HepG2 (cell line): ENCODE results near the gene TMEM233. TPM values are rescaled to one million over a fixed set of nuclear protein-coding genes. Genes with fewer than 3 reads are reported as not detected.

Source experiments
- ARNT ChIP-seq: fragments of 450-650 bp; IDR thresholded peaks from 2 replicates; pipeline ENCODE4 v1.6.1; 2017
- CBX1 ChIP-seq: IDR thresholded peaks from one replicate; pipeline ENCODE4 v1.6.1; 2016; ENCODE audit warnings: antibody characterized with exemption, low read depth
- ETV6 ChIP-seq: sonication (generic); formaldehyde crosslinking; conservative IDR thresholded peaks from 2 replicates; pipeline ENCODE4 v1.4.0; 2020; ENCODE audit warnings: missing genetic modification reagents
- GPN1 ChIP-seq: sonication (generic); formaldehyde crosslinking; IDR thresholded peaks from 2 replicates; pipeline ENCODE4 v1.5.1; 2020; ENCODE audit warnings: missing genetic modification reagents, borderline replicate concordance
- GTF2F1 ChIP-seq: fragments of 150-350 bp; IDR thresholded peaks from 2 replicates; pipeline ENCODE4 v1.6.1; 2014; ENCODE audit warnings: low read length
- IRF2 ChIP-seq: IDR thresholded peaks from 2 replicates; pipeline ENCODE4 v1.6.1; 2018; ENCODE audit warnings: missing genetic modification reagents, missing compliant biosample characterization
- JUN ChIP-seq: sonication (generic); formaldehyde crosslinking; IDR thresholded peaks from 2 replicates; pipeline ENCODE4 v1.4.0; 2020; ENCODE audit warnings: mild to moderate bottlenecking, missing genetic modification reagents
- MTERF4 ChIP-seq: sonication (generic); formaldehyde crosslinking; IDR thresholded peaks from 2 replicates; pipeline ENCODE4 v1.8.0; 2023; ENCODE audit warnings: mild to moderate bottlenecking, missing genetic modification reagents
- UBTF ChIP-seq: sonication (generic); formaldehyde crosslinking; IDR thresholded peaks from 2 replicates; pipeline ENCODE4 v1.4.0; 2020; ENCODE audit warnings: mild to moderate bottlenecking, missing genetic modification reagents
- XBP1 ChIP-seq: sonication (generic); formaldehyde crosslinking; IDR thresholded peaks from 2 replicates; pipeline ENCODE4 v1.5.0; 2020; ENCODE audit warnings: missing genetic modification reagents
- ZBTB40 ChIP-seq, 2 experiments: fragments of 450-650 bp in 1 of 2; sonication (generic) in 1 of 2; formaldehyde crosslinking in 1 of 2; IDR thresholded peaks; 2 replicates each; pipeline versions ENCODE4 v1.6.1 to v1.8.0; 2016 to 2022; ENCODE audit warnings: antibody characterized with exemption in 1 of 2, mild to moderate bottlenecking in 1 of 2, missing genetic modification reagents in 1 of 2
- ZBTB7A ChIP-seq: sonication (generic); formaldehyde crosslinking; IDR thresholded peaks from 2 replicates; pipeline ENCODE4 v1.8.0; 2022; ENCODE audit warnings: mild to moderate bottlenecking, missing genetic modification reagents
- ZEB1 ChIP-seq: IDR thresholded peaks from 2 replicates; pipeline ENCODE4 v1.6.1; 2012; ENCODE audit warnings: mild to moderate bottlenecking, low read depth, inconsistent platforms; ENCODE audit not compliant: insufficient replicate concordance
- ZNF430 ChIP-seq: sonication (generic); formaldehyde crosslinking; IDR thresholded peaks from 2 replicates; pipeline ENCODE4 v1.9.0; 2021; ENCODE audit warnings: mild to moderate bottlenecking, missing genetic modification reagents
- ZNF460 ChIP-seq: sonication (generic); formaldehyde crosslinking; IDR thresholded peaks from 2 replicates; pipeline ENCODE4 v1.5.1; 2020; ENCODE audit warnings: missing genetic modification reagents, mild to moderate bottlenecking, borderline replicate concordance
- ZNF691 ChIP-seq: sonication (generic); formaldehyde crosslinking; IDR thresholded peaks from 2 replicates; pipeline ENCODE4 v1.4.0; 2020; ENCODE audit warnings: missing genetic modification reagents, low read depth, mild to moderate bottlenecking, borderline replicate concordance
- polyA plus RNA-seq, 8 experiments: library from polyadenylated mRNA; depleted of rRNA in 3 of 8; stranded (reverse) in 7 of 8; unstranded in 1 of 8; fragments of >200 nt; fragmentation: Illumina TruSeq in 4 of 8; extraction: Trizol in 4 of 8; gene quantifications; 2 replicates each; pipeline versions ENCODE4 v1.2.1 to v1.2.3, GENCODE V29; 2011 to 2016; ENCODE audit warnings: low read depth in 4 of 8, missing spikeins in 1 of 8, mixed read lengths in 1 of 8; ENCODE audit not compliant: insufficient read depth in 1 of 8
- total RNA-seq, 5 experiments: library from RNA; depleted of rRNA; stranded (reverse); fragments of >200 nt; fragmentation: Illumina TruSeq; extraction: Trizol; gene quantifications; 2 replicates each; pipeline ENCODE4 v1.2.3, GENCODE V29; 2016; ENCODE audit warnings: low read depth in 1 of 5

TMEM233 gene
- total and polyA plus RNA-seq, 2 of the 13 experiments (the other 11 are each of a cell fraction or from before 2014, with no cell fraction given): 0.03 TPM; not detected in 1

- TF ChIP-seq ZNF430 (CRISPR knock-in tag) (peak; percentile 61), JUN (CRISPR knock-in tag) (no peak; the same call in 1 of the 2 replicates), ETV6 (CRISPR knock-in tag) (no peak), ZEB1 (peak; percentile 71), ZBTB40 (IDR thresholded peaks at IDR 0.05) (peak; percentile 94), ZBTB40 (CRISPR knock-in tag; IDR thresholded peaks at IDR 0.05) (peak; percentile 81; the same call in 1 of the 2 replicates), GPN1 (no peak), MTERF4 (CRISPR knock-in tag) (peak; percentile 10; the same call in 1 of the 2 replicates), ZNF460 (CRISPR knock-in tag) (peak; percentile 35; the same call in 1 of the 2 replicates), GTF2F1 (no peak), XBP1 (CRISPR knock-in tag) (no peak), ARNT (no peak), CBX1 (no peak), ZNF691 (CRISPR knock-in tag) (peak; percentile 74; the same call in 1 of the 2 replicates), ZBTB7A (CRISPR knock-in tag) (peak; percentile 26; the same call in 1 of the 2 replicates), UBTF (CRISPR knock-in tag) (peak; percentile 92), IRF2 (CRISPR knock-in tag) (0 out of 2 replicates have a peak, but pooled peaks have one; percentile 54)
Observed at GRCh38 chr12:119667577-119668323, 74.2 kb downstream of the TMEM233 start, which contains the start of gene PRKAB1 (continued).
